K562 (cell line): ENCODE results near the gene FERMT3.

Experiments used
- COPS2 ChIP-seq: fragments of 450-650 bp; conservative IDR thresholded peaks from 2 replicates; pipeline ENCODE4 v1.6.1; 2016; ENCODE audit warnings: mild to moderate bottlenecking, moderate library complexity
- CTCF ChIP-seq, 3 experiments: IDR thresholded peaks in 2 of 3; conservative IDR thresholded peaks in 1 of 3; 2 replicates each; pipeline ENCODE4 v1.5.1; 2011 to 2012; ENCODE audit warnings: low read length in 3 of 3, mild to moderate bottlenecking in 3 of 3, control low read depth in 2 of 3, improper control_type of control experiment in 1 of 3, inconsistent platforms in 1 of 3, low read depth in 1 of 3, mixed read lengths in 1 of 3, moderate library complexity in 1 of 3; ENCODE audit not compliant: insufficient read depth in 2 of 3
- CUX1 ChIP-seq: fragments of 200-800 bp; sonication (Bioruptor generic); IDR thresholded peaks from 2 replicates; pipeline ENCODE4 v1.6.1; 2016; ENCODE audit warnings: missing genetic modification characterization, missing compliant biosample characterization
- ELF4 ChIP-seq: fragments of 450-650 bp; formaldehyde crosslinking; IDR thresholded peaks from 2 replicates; pipeline ENCODE4 v1.4.0; 2022; ENCODE audit warnings: missing genetic modification characterization
- EZH2 ChIP-seq: IDR thresholded peaks from 2 replicates; pipeline ENCODE4 v1.6.1; 2012; ENCODE audit warnings: low read depth, mild to moderate bottlenecking, inconsistent platforms, low read length, borderline replicate concordance
- JUN ChIP-seq, 2 experiments: sonication (generic) in 1 of 2; formaldehyde crosslinking in 1 of 2; IDR thresholded peaks; 2 replicates each; pipeline versions ENCODE4 v1.6.1 to v1.8.0; 2012 to 2022; ENCODE audit warnings: borderline replicate concordance in 2 of 2, mild to moderate bottlenecking in 2 of 2, improper control_type of control experiment in 1 of 2, low read depth in 1 of 2, low read length in 1 of 2, missing genetic modification reagents in 1 of 2
- NFRKB ChIP-seq: fragments of 450-650 bp; IDR thresholded peaks from 2 replicates; pipeline ENCODE4 v1.6.1; 2016; ENCODE audit warnings: low read depth
- TBL1XR1 ChIP-seq, 2 experiments: IDR thresholded peaks; 2 replicates each; pipeline ENCODE4 v1.6.1; 2012; ENCODE audit warnings: improper control_type of control experiment in 2 of 2, low read length in 2 of 2, mild to moderate bottlenecking in 1 of 2
- ZNF217 ChIP-seq: sonication (generic); formaldehyde crosslinking; IDR thresholded peaks from 2 replicates; pipeline ENCODE4 v1.8.0; 2022; ENCODE audit warnings: mild to moderate bottlenecking, missing genetic modification reagents
- ZNF740 ChIP-seq, 3 experiments: fragments of 200-800 bp in 1 of 3; sonication (Bioruptor generic) in 1 of 3; sonication (generic) in 1 of 3; formaldehyde crosslinking in 1 of 3; IDR thresholded peaks; 2 replicates each; pipeline versions ENCODE4 v1.6.1 to v1.8.0; 2016 to 2022; ENCODE audit warnings: mild to moderate bottlenecking in 2 of 3, missing compliant biosample characterization in 2 of 3, missing genetic modification characterization in 2 of 3, missing genetic modification reagents in 1 of 3

GRCh38 chr11:64230171-64230984 is 23.9 kb downstream of the FERMT3 start, which contains the start of gene DNAJC4:
- no peak for TF ChIP-seq COPS2
- no peak for TF ChIP-seq JUN (IDR thresholded peaks at IDR 0.05; ENCODE audit: borderline replicate concordance, low read depth, low read length)
- no peak for TF ChIP-seq JUN (CRISPR knock-in tag; IDR thresholded peaks at IDR 0.05; ENCODE audit: borderline replicate concordance)
- TF ChIP-seq ZNF740 (CRISPR knock-in tag; IDR thresholded peaks at IDR 0.05) = no peak
- no peak for TF ChIP-seq ZNF740 (tag; IDR thresholded peaks at IDR 0.05)
- no peak for TF ChIP-seq CUX1 (CRISPR knock-in tag)
- no peak for TF ChIP-seq NFRKB
- no peak for TF ChIP-seq ELF4
- TF ChIP-seq TBL1XR1 (IDR thresholded peaks at IDR 0.05; ENCODE audit: low read length in 2 of 2) = 0 out of 4 replicates have a peak, but pooled peaks of 1 of the 2 experiments have one; percentile 17
- no peak for TF ChIP-seq EZH2
- no peak for TF ChIP-seq ZNF217
- no peak for TF ChIP-seq CTCF (IDR thresholded peaks at IDR 0.05 in 2 of 3, conservative IDR thresholded peaks at IDR 0.05 in 1 of 3; ENCODE audit: insufficient read depth in 2 of 3, low read depth in 1 of 3, low read length in 3 of 3)
